Stomach smooth muscle (tissue), 2 donors: ENCODE data around the gene C19orf53.

Source experiments
- H3K27ac ChIP-seq: one replicate; pipeline ENCODE4 v1.7.0; 2013; ENCODE audit warnings: mild to moderate bottlenecking, low read length, inconsistent platforms
- H3K27me3 ChIP-seq, 2 donors: one replicate each; pipeline ENCODE4 v1.7.0; 2013; ENCODE audit warnings: low read length in 2 of 2; ENCODE audit not compliant: insufficient read depth in 2 of 2, control insufficient read depth in 1 of 2
- H3K36me3 ChIP-seq, 2 donors: one replicate each; pipeline ENCODE4 v1.7.0; 2013; ENCODE audit warnings: low read length in 2 of 2; ENCODE audit not compliant: control insufficient read depth in 2 of 2, insufficient read depth in 2 of 2
- H3K4me1 ChIP-seq: one replicate; pipeline ENCODE4 v1.7.0; 2013; ENCODE audit warnings: low read length; ENCODE audit not compliant: control insufficient read depth, insufficient read depth
- H3K4me3 ChIP-seq, 2 donors: one replicate each; pipeline ENCODE4 v1.7.0; 2013; ENCODE audit warnings: low read length in 2 of 2
- H3K9ac ChIP-seq, 2 donors: one replicate each; pipeline ENCODE4 v1.7.0; 2013; ENCODE audit warnings: low read length in 2 of 2, mild to moderate bottlenecking in 1 of 2
- H3K9me3 ChIP-seq, 2 donors: one replicate each; pipeline ENCODE4 v1.7.0; 2013; ENCODE audit warnings: low read length in 2 of 2; ENCODE audit not compliant: control insufficient read depth in 2 of 2
- donor health status: healthy.
- donor health status: Pancreatic carcinoma.

The C19orf53 gene

DNA sequence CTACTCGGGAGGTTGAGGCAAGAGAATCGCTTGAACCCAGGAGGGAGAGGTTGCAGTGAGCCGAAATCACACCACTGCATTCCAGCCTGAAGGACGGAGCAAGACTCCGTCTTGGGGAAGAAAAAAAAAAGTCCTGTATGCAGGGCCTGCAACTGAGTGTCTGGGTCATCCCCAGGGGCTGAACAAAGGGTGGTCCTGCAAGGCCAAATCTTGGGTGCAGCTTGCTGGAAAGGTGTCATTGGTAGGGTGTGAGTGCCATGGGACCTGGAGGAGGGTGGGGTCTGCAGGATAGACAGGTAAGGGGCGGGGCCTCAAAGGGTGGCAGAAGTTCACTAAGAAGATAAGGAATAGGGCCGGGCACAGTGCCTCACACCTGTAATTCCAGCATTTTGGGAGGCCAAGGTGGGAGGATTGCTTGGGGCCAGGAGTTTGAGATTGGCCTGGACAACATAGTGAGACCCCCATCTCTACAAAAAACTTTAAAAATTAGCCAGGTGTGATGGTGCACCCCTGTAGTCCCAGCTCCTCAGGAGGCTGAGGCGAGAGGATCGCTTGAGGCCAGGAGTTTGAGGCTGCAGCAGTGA lies 52.5 kb downstream of the C19orf53 start:
- Histone ChIP-seq H3K36me3 (peaks cover 0 to 3% of the 10 kb centered on the region in 2 donors), H3K9me3 (no peaks in the 10 kb centered on the region), H3K4me1 (peaks cover 8% of the 10 kb centered on the region), H3K4me3 (no peak overlapping the region), H3K27ac (no peak overlapping the region), H3K9ac (no peak overlapping the region), H3K27me3 (no peaks in the 10 kb centered on the region)

DNA sequence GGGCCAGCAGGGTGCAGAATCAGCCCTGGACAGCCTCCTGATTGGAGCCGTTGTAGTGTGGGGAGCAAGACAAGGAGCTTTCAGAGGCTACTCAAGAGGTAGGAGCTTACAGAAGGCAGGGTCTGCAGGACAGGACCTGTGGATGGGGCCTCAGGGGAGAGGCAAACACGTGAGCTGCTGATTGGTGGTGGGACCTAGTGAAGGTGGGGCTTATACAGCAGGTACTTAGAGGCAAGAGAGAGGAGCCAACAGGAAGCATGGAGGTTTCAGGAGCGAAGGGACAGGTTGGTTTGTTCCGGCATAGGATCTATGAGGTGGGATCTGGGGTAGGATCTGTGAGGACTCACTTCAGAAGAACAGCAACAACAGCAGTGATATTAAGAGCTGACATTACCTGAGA lies 53.4 kb downstream of the C19orf53 start:
- Histone ChIP-seq H3K4me1 (peaks cover 8% of the 10 kb centered on the region), H3K27ac (no peak overlapping the region), H3K9ac (no peak overlapping the region), H3K9me3 (no peaks in the 10 kb centered on the region), H3K36me3 (peaks cover 0 to 3% of the 10 kb centered on the region in 2 donors), H3K27me3 (no peaks in the 10 kb centered on the region), H3K4me3 (no peak overlapping the region)
